Stimulated activated CD4-positive, alpha-beta T cell treated with anti-CD3 and anti-CD28 coated beads, Interleukin-4, amount 100 ng/mL, for 48 hours (primary cell): ENCODE measurements around the gene SLC66A2.
A peak's percentile ranks its signal among the peaks of the same experiment; 100 is the strongest.

Source experiments
- DNase-seq, 2 donors: peaks; one replicate each; pipeline ENCODE4 v3.0.0-alpha.2; 2020; ENCODE audit warnings: low read depth in 2 of 2

The SLC66A2 gene

GRCh38 chr18:79904357-79905147 is 46.9 kb downstream of the SLC66A2 start:
- no peak for DNase-seq

DNA sequence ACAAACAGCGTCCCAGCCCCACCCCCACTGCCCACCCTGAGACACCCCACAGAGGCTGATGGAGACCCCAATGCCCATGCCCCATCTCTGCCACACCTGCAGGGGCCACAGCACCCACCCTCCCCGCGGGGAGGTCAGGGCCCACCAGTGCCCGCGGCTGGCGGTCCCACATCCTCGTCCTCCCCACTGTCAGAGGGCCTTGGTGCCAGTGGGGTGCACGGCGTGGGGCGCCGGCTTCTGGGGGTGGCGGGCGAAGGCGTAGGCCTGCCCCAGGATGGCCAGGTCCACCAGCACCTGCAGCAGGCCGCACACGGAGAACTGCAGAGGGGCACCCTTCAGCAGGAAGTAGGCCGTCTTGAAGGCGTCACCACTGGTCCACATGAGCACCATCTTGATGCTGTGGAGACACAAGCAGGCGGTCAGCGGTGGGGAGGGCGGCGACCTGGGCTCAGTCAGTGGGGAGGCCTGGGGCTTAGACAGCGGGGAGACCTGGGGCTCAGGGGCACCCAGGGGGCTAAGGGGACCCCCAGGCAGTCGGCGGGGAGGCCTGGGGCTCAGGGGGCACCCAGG is 47.6 kb downstream of the SLC66A2 start:
- DNase-seq = no peak

DNA sequence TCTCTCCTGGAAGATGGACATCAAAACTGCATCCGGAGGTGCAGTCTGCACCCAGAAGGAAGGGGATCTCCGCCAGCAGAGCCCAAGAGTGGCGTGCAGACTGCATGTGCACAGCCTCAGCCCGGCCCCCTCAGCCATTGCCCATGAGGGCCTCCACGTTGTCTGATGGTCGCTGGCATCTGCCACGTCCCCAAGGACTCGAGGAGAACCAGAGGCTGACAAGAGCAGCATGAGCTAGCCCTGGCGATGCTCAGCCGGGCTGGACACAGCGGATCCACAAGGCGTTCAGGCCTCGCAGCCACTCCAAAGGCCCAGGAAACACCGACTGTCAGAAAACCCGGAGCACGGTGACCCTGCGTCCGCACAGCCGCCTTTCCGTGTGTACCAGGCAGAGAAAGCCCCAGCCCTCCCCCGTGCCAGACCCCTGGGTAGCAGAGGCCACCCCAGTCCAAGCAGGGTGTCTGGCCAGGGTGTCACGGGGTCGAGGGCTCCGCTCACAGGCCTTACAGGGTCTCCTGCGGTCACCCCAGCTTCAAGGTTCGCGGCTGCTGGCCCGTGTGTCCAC is 48.3 kb downstream of the SLC66A2 start:
- DNase-seq = no peak

DNA sequence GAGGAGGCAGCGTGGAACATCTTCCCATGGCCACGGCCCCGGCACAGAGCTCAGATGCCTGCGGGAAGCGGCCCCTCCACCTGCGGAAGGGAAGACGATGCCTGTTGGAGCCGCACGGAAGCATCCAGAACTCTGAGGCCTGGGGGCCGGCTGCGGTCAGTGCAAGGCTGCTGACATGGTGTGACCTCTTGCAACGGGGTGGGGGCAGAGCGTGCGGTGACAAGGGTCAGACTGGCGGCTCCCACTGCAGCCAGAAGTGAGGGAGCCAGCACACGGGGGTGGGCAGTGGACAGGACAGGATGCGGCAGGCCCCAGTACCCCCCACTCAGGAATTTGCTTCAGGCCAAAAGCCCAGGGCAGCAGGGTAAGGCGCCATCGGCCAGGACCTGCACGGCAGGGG is 48.8 kb downstream of the SLC66A2 start:
- no peak for DNase-seq

GRCh38 chr18:79902075-79902474 is 49.4 kb downstream of the SLC66A2 start:
- DNase-seq = no peak

- DNase-seq = no peak
These were observed 49.8 kb downstream of the SLC66A2 start for GRCh38 chr18:79901665-79902064.

DNA sequence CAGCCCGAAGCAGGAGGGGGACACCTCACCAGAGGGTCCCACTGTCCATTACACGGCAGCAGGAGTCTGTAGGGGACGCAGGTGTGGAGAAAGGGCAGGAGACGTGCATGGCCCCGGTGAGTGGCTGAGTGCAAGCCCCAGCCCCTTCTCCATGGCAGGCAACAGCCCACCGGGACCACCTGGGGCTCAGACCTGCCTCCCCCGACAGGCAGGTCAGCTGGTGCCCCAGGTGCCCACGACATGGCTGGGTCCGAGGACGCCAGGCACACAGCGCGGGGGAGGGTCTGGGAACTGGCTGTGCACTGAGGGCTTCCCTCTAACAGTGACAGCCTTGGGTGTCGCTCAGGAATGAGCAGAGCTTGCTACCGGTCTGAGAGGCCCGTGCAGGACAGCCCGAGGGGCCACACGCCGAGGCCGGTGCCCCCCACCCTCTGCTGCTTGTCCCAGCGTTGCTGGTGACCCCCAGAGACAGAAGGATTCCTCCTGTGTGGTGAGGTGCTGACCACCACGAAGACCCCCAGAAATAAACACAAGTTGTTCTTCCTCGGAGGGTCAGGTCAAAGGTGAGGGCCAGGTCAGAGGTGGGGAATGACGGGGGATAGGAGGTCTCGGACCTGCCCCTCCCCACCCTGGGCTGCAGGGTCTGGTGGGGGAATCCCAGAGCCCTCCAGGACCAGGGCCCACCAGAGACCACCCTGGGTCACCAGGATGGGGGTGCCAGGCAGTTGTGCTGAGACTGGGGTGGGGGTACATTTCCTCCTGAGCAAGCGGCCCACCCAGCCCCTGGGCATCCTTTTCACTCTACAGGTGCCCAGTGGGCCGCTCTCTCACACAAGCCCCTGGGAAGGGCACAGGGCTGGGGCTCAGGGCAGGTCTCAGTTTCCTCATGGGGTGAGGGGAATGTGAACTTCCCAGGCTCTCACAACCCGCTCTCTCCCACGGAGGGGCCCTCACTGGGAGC is 50.6 kb downstream of the SLC66A2 start:
- DNase-seq = no peak

DNA sequence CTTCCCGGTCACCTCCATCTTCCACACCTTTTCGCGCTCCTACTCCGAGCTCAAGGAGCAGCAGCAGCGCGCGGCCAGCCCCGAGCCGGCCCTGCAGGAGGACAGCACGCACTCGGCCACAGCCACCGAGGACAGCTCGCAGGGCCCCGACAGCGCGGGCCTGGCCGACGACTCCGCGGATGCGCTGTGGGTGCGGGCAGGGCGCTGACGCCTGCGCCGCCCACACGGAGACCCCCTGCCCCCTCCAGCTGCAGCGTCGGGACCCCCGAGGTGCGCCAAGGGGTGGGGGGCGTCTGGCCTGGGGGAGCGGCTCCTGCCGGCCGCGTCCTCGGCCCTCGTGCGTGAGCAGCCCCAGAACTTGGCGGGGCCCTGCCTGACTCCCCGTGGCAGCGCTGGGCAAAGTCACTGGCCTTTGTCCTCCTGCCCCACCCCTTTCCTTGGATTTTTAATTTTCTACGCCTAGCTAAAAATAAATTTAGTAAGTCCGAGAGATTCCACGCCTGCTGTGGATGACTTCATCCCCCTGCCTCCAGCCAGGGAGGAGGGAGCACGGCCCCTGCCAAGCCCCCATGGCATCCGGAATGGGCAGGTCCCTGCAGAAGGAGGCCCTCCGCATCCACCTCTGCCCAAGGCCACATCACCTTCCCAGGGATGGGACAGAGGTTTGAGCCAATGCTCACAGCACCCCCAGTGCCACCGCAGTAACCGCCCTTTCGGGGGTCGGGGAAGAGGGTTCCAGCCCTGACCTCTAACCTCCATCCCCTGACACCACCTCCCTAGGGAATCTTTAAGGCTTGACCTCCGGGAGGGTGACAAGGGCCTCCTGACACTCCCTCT is 51.6 kb downstream of the SLC66A2 start:
- no peak for DNase-seq

DNA sequence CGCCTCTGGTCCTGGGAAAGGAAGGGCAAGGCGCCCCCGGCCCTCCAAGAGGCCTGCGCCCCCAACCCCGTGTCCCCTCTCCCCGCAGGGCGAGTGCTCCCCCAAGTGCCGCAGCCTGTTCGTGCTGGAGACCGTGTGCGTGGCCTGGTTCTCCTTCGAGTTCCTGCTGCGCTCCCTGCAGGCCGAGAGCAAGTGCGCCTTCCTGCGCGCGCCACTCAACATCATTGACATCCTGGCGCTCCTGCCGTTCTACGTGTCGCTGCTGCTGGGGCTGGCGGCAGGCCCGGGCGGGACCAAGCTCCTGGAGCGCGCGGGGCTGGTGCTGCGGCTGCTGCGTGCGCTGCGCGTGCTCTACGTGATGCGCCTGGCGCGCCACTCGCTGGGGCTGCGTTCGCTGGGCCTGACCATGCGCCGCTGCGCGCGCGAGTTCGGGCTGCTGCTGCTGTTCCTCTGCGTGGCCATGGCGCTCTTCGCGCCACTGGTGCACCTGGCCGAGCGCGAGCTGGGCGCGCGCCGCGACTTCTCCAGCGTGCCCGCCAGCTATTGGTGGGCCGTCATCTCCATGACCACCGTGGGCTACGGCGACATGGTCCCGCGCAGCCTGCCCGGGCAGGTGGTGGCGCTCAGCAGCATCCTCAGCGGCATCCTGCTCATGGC is 52.4 kb downstream of the SLC66A2 start:
- DNase-seq = no peak

DNA sequence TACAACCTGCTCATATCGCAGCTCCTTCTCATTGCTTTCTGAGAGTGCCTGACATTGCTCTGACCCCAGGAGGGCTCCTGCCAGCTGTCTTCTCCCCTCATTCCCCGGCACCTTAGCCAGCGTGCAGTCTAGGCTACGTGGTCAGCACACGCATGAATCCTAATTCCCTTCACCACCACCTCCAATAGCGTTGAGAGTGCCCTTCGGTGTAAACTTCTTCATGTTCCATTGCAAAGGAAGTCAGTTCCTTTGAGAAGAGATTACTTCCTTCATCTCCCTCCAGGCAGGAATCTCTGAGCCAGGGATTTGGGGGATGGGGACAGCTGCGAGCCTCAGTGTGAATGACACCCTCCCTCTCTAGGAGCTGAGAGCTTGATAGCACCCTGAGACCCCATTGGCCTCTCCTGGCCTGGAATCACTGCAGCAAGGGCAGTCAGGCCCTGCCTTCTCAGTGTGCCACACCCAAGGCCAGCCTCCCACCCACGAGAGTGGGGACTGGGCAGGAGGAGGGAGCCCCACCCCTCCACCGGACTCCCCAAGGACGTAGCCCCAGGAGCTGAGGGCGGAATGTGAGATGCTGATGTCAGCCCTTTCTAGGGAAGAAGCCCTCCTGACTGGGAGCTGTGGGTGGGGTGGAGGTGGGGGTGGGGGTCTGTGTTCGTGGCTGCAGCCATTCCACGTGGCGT is 53.4 kb downstream of the SLC66A2 start:
- no peak for DNase-seq

DNA sequence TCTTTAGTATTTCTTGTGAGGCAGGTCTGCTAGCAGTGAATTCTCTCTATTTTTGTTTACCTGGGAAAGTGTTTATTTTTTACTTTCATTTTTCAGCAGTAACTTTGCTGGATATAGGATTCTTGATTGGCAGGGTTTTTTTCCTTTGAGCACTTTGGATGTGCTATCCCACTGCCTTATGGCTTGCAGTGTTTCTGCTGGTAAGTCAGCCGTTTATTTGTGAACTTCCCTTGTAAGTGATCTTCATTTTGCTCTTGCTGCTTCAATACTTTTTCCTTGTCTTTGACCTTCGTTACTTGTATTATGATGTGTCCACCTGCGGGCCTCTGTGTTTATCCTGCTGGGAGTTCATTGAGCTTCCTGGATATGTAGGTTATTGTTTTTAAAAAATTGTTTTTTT is 54.7 kb downstream of the SLC66A2 start:
- DNase-seq = no peak

GRCh38 chr18:79890674-79891073 is 60.8 kb downstream of the SLC66A2 start:
- DNase-seq = peak in 1 of 2 donors; percentile 13

GRCh38 chr18:79889569-79889968 is 61.9 kb downstream of the SLC66A2 start:
- DNase-seq = no peak

GRCh38 chr18:79888016-79888415 is 63.4 kb downstream of the SLC66A2 start:
- DNase-seq = no peak

GRCh38 chr18:79887181-79888000 is 64.1 kb downstream of the SLC66A2 start:
- DNase-seq = no peak

DNA sequence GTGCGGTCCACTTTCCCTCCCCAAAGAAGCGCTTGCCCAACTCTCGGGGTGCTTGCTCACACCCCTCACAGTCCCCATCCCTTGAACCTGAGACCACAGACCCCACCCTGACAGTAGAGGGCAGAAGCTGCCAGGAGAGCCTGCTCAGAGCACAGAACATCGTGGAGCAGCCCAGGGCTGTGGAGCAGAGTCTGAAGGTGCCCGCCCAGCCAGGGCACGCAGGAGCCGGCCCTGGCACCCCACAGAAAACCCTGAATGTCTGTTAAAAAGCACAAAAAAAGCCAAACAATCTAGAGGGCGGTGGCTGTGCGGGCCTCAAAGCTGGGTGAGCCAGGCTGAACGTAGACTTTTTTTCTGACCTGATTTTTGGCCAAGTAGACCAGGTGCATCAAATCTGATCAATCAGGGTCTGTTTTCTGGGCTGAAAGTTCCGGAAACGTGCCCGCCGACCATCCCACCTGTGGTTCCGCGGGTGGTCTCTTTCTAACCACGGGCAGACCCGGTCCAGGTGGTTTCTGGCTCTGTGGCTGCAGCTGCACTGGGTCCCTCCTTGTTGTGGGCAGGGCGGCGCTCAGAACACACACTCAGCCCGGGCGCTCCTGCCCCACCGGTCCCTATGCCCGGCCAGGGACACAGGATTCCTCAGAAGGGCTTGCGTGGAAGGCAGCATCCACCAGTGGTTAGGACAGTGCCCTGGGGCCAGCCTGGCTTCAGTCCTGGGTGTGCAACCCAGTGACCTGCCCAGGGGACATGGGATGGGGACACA is 66.3 kb downstream of the SLC66A2 start:
- no peak for DNase-seq

DNA sequence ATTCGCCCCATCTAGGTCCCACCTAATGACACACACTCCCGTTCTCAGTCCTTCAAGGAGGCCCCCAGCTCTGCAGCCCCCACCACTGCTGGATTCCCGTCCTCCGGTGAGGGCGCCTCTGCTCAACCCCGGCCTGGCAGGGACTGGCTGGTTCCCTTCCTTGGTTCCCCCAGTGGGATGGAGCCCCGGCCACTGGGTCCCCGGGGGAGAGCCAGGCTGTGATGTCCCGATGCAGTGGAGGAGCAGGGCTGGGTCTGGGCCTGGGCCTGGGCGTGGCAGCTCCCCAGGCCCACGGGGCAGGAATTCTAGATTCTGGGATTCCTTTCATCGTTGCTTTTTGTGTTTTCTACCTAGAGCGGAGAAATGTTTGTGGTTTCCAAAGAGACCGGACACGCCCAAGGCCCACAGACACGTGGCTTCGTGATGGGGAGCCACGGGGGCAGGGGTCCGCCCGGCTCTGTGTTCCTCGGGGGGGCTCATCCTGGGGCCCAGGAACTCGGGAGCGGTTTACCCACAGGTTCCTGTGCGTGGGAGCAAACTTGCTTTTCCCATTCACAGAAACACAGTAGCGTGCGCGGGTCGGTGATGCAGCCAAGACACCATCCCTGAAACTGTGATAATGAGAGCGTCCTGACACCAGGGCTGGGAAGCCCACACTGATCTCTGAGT is 67.0 kb downstream of the SLC66A2 start:
- DNase-seq = no peak
